HG02763 (cell line): ENCODE data around the gene TNFSF13.

Source experiments
- ATAC-seq: cut with Tn5 transposase; IDR thresholded peaks from one replicate; pipeline ENCODE4 v1.9.1; 2021; ENCODE audit warnings: mild to moderate bottlenecking, moderate library complexity; ENCODE audit not compliant: unreplicated experiment

TNFSF13 gene

DNA sequence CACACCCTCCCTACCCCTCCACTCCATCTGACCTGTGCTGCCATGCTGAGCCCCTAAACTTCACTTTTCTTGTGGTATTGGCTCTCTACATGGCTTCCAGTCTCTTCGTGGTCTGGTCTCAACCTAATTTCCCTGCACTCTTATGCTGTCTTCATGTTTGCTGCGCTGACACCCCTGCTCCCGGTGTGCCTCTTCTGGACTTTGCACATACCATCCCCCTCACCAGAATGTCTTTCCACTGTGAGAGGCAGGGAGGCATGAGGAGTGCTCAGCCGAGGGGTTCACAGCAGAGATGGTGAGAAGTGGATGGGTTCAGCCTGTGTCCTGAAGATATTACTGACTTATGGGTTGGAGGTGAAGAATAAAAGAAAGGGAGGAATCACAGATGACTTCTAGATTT lies 7.2 kb upstream of the TNFSF13 start:
- ATAC-seq = no peak

GRCh38 chr17:7552621-7553051 lies 5.9 kb upstream of the TNFSF13 start:
- ATAC-seq = peak; percentile 64

GRCh38 chr17:7553356-7553755 lies 5.2 kb upstream of the TNFSF13 start:
- ATAC-seq = no peak

DNA sequence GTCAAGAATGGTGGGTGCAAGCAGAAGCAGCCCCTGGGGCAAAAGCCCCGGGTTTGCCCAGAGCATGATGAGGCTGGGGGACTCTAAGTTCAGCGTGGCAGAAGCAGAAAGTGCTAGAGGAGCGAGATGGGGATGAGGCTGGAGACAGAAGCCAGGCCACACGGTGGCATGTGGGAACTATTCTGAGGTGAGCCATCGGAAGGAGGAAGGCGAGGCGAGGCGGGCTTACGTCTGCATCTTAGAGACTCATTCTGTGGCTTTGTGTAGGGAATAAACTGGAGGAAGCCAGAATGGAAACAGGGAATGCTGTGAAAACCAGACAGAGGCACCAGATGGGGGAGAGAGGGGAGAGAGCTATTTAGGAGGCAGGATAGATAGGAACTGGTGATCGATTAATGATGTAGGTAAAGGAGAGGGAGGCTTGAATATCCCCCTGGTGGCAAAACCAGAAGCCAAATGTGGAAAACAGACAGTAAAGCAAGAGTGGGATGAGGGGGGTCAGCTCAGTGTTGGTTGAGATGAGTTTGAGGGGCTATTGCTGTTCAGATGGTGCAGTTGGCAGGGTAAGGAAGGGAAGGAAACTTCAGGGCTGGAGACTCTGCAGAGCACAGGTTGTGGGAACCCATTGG lies 3.1 kb upstream of the TNFSF13 start:
- ATAC-seq = no peak

GRCh38 chr17:7556627-7557026 lies 1.9 kb upstream of the TNFSF13 start:
- no peak for ATAC-seq

GRCh38 chr17:7557147-7557764 lies 1.3 kb upstream of the TNFSF13 start:
- ATAC-seq = no peak

DNA sequence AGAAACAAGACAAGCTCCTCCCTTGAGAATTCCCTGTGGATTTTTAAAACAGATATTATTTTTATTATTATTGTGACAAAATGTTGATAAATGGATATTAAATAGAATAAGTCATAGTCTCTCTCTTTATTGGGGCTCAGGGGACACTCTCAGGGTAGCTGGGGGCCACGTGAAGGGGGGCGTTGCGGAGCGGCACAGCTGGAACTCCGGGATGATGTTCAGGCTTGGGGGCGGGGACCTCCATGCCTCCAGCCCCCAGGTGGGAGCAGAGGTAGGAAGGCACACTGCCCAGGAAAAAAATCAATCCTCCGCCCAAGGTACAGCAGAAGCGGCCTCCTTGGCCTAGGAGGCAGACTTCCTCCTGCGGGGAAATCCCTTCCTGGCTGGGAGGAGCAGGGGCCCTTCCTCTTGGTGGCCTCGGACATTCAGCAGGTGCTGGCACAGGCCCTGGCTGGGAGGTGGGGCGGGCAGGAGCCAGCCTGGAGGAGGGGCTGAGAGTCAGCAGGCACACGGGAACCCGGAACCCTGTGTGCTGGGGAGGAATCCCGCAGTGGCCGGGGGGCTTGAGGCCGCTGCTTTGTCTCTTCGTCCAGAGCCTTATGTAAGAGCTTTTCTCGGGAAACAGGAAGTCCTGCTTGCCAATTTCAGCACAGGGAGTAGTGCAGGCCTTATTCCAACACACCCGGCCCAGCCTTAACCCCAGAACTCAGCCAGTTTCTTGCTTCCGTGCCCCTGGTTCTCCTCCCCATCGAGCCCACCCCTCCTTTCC lies 591 bp upstream of the TNFSF13 start:
- ATAC-seq = no peak

GRCh38 chr17:7559320-7560171 lies 996 bp downstream of the TNFSF13 start:
- no peak for ATAC-seq

DNA sequence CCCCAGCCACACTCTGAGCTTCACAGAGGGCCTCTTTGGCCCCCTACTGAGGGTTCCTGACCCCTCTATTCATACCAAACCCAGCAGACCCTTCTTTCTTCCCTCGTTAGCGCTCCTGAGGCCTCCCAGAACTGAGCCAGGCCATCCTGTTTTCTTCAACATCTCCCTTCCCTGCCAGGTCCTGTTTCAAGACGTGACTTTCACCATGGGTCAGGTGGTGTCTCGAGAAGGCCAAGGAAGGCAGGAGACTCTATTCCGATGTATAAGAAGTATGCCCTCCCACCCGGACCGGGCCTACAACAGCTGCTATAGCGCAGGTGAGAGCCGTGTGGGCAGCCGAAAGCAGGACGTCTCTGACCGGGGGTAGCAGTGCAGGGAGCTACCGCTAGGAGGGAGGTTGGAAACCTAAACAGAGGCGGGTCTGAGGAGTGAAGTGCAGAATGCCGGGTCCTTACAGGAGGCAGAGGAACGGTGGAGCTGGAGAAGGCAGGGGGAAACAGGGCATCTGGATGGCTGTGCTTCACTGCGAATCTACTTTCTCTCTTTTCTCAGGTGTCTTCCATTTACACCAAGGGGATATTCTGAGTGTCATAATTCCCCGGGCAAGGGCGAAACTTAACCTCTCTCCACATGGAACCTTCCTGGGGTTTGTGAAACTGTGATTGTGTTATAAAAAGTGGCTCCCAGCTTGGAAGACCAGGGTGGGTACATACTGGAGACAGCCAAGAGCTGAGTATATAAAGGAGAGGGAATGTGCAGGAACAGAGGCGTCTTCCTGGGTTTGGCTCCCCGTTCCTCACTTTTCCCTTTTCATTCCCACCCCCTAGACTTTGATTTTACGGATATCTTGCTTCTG lies 1.9 kb downstream of the TNFSF13 start:
- no peak for ATAC-seq

GRCh38 chr17:7561028-7561575 lies 2.6 kb downstream of the TNFSF13 start:
- ATAC-seq = peak; percentile 58

DNA sequence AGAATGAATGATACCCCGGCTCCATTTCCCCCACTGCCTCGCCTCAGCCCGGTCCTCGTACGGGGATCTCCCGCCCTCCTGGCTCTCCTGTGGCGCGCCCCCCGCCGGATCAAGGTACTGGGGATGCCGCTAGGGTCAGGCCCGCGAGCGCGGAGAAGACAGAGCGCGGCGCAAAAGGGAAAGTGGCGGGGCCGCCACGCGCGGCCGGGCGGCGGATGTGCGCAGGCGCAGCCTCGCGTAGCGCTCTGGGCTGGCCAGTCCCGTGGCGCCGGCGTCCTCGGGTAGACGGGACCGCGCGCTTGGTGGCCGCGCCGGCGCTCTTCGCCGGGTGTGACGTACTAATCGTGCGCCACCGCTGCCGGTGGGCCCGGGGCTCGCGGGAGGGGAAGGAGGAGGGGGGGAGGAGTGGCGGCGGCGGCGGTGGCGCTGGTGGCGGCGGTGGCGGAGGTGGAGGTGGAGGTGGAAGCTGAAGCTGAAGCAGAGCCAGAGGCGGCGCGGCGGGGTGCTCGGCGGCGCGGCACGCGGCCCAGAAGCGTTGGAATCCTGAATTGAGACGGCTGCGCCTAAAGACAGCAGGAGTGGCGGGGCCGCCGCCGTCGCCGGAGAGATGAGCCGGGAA lies 3.1 kb downstream of the TNFSF13 start, which contains the start of gene SENP3:
TSS of gene SENP3 (plus strand) at position 331 of the 619 bp plus-strand sequence. CDS start 1,158 bp downstream, outside the sequence.
- ATAC-seq = peak; percentile 73

GRCh38 chr17:7562208-7562605 lies 3.7 kb downstream of the TNFSF13 start:
- peak; percentile 7 for ATAC-seq

- ATAC-seq = no peak
These were observed 4.7 kb downstream of the TNFSF13 start for GRCh38 chr17:7563115-7563869.

- ATAC-seq = no peak
These were observed 11.0 kb downstream of the TNFSF13 start for GRCh38 chr17:7569571-7569970.

- ATAC-seq = no peak
These were observed 11.8 kb downstream of the TNFSF13 start for GRCh38 chr17:7570351-7570750.

DNA sequence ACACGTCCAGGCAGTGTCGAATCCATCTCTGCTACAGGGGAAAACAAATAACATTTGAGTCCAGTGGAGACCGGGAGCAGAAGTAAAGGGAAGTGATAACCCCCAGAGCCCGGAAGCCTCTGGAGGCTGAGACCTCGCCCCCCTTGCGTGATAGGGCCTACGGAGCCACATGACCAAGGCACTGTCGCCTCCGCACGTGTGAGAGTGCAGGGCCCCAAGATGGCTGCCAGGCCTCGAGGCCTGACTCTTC lies 13.7 kb downstream of the TNFSF13 start:
- peak; percentile 90 for ATAC-seq

GRCh38 chr17:7572588-7573323 lies 14.2 kb downstream of the TNFSF13 start:
- ATAC-seq = peak; percentile 4
